ENCODE results near the gene MT1G.

Gene MT1G

DNA sequence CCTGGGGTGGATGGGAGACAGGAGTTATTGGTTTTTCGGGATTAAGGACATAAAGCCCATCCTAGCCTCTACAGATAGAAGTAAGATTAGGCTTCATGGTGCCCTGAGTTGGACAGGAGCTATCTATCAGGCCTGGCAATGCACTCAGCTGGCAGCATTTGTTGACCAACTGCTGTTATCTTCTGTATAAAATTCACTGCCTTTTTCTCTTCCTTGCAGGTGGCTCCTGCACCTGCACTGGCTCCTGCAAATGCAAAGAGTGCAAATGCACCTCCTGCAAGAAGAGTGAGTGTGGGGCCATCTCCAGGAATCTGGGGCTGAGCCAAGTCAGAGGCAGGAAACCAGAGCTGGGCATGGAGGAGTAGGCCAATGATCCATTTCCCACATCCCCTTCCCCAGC, 28.8 kb downstream of the MT1G start:
- DNase-seq (ENCODE audit: insufficient read length, low spot score) = no peak
- TF ChIP-seq POU2F2 (IDR thresholded peaks at IDR 0.05; ENCODE audit: low read depth, low read length) (no peak), POLR2A (IDR thresholded peaks at IDR 0.05; ENCODE audit: low read depth, low read length) (no peak), POLR2AphosphoS5 (IDR thresholded peaks at IDR 0.05; ENCODE audit: low read depth, low read length) (no peak), TAF1 (IDR thresholded peaks at IDR 0.05; ENCODE audit: low read depth, low read length) (no peak), PAX5 (IDR thresholded peaks at IDR 0.05; ENCODE audit: insufficient read depth, low read length, severe bottlenecking) (no peak), SPI1 (IDR thresholded peaks at IDR 0.05; ENCODE audit: low read depth, low read length) (no peak)
- no peak for FAIRE-seq

- FAIRE-seq = no peak
- no peak for DNase-seq (ENCODE audit: insufficient read length, low spot score)
- no peak for TF ChIP-seq POLR2A (IDR thresholded peaks at IDR 0.05; ENCODE audit: low read depth, low read length)
- no peak for TF ChIP-seq POU2F2 (IDR thresholded peaks at IDR 0.05; ENCODE audit: low read depth, low read length)
- no peak for TF ChIP-seq SPI1 (IDR thresholded peaks at IDR 0.05; ENCODE audit: low read depth, low read length)
- no peak for TF ChIP-seq TAF1 (IDR thresholded peaks at IDR 0.05; ENCODE audit: low read depth, low read length)
- no peak for TF ChIP-seq PAX5 (IDR thresholded peaks at IDR 0.05; ENCODE audit: insufficient read depth, low read length, severe bottlenecking)
- TF ChIP-seq POLR2AphosphoS5 (IDR thresholded peaks at IDR 0.05; ENCODE audit: low read depth, low read length) = no peak
Observed at GRCh38 chr16:56637814-56638750, 29.8 kb downstream of the MT1G start, which contains the start of gene MT1A. MT1A (plus strand) TSS chr16:56638666; CDS start chr16:56638739, 73 bp downstream.

- TF ChIP-seq PAX5 (IDR thresholded peaks at IDR 0.05; ENCODE audit: insufficient read depth, low read length, severe bottlenecking) = no peak
- TF ChIP-seq TAF1 (IDR thresholded peaks at IDR 0.05; ENCODE audit: low read depth, low read length) = no peak
- TF ChIP-seq POLR2AphosphoS5 (IDR thresholded peaks at IDR 0.05; ENCODE audit: low read depth, low read length) = no peak
- no peak for TF ChIP-seq POU2F2 (IDR thresholded peaks at IDR 0.05; ENCODE audit: low read depth, low read length)
- TF ChIP-seq SPI1 (IDR thresholded peaks at IDR 0.05; ENCODE audit: low read depth, low read length) = no peak
- no peak for TF ChIP-seq POLR2A (IDR thresholded peaks at IDR 0.05; ENCODE audit: low read depth, low read length)
- no peak for FAIRE-seq
- no peak for DNase-seq (ENCODE audit: insufficient read length, low spot score)
Observed at GRCh38 chr16:56636616-56637413, 31.1 kb downstream of the MT1G start.

DNA sequence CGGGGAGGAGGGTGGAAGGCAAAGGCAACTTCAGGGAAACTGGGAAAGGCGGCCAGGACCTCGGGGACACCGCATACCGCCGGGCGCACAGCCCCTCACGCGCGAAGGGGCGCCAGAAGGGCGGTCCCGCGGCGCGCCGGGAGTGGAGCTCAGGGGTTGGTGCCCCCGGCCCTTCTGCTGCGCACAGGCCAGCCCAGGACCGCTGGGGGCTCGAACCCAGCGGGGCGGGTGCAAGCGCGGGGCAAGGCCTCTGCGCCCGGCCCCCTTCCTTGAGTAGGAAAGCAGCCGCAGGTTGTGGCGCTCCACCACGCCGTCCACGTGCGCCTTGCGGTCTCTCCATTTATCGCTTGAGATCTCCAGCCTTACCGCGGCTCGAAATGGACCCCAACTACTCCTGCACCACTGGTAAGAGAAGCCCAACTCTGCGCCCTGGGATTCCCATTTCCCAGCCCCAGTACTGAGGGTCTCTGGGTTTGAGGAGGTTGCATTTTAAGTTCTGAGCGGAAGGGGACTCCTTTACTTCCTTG, 32.4 kb downstream of the MT1G start:
- DNase-seq (ENCODE audit: insufficient read length, low spot score) = no peak
- no peak for TF ChIP-seq PAX5 (IDR thresholded peaks at IDR 0.05; ENCODE audit: insufficient read depth, low read length, severe bottlenecking)
- TF ChIP-seq SPI1 (IDR thresholded peaks at IDR 0.05; ENCODE audit: low read depth, low read length) = no peak
- TF ChIP-seq TAF1 (IDR thresholded peaks at IDR 0.05; ENCODE audit: low read depth, low read length) = no peak
- no peak for TF ChIP-seq POLR2AphosphoS5 (IDR thresholded peaks at IDR 0.05; ENCODE audit: low read depth, low read length)
- TF ChIP-seq POLR2A (IDR thresholded peaks at IDR 0.05; ENCODE audit: low read depth, low read length) = no peak
- TF ChIP-seq POU2F2 (IDR thresholded peaks at IDR 0.05; ENCODE audit: low read depth, low read length) = no peak
- no peak for FAIRE-seq

DNA sequence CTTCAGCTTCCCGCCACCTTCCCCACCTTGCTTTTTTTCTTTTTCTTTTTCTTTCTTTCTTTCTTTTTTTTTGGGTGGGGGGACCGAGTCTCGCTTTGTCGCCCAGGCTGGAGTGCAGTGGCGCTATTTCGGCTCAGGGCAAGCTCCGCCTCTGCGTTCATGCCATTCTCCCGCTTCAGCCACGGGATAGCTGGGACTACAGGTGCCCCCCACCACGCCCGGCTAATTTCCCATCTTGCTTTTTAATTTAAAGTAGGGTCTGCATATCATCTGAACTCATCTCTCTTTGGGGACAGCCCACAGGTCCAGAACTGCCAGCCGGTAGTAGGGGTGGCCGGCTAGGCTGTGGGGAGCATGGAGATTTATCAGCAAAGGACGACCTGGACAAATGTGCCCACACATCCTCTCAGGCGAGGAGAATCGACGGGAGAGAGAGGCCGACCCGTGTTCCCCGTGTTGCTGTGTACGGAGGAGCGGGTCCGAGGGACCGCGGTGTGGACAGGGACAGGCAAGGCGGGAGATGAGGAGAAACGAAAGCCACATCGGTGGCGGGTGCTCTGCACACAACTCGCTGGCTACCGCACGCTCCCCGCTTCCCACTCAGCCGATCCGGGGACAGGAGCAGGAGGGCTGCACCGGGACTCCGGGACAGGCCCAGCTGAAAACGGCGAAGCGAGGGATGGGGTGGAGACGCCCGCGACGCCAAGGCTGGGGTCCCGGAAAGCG, 33.0 kb downstream of the MT1G start:
- no peak for TF ChIP-seq POLR2AphosphoS5 (IDR thresholded peaks at IDR 0.05; ENCODE audit: low read depth, low read length)
- no peak for TF ChIP-seq SPI1 (IDR thresholded peaks at IDR 0.05; ENCODE audit: low read depth, low read length)
- no peak for TF ChIP-seq TAF1 (IDR thresholded peaks at IDR 0.05; ENCODE audit: low read depth, low read length)
- no peak for TF ChIP-seq PAX5 (IDR thresholded peaks at IDR 0.05; ENCODE audit: insufficient read depth, low read length, severe bottlenecking)
- TF ChIP-seq POLR2A (IDR thresholded peaks at IDR 0.05; ENCODE audit: low read depth, low read length) = no peak
- no peak for TF ChIP-seq POU2F2 (IDR thresholded peaks at IDR 0.05; ENCODE audit: low read depth, low read length)
- DNase-seq (ENCODE audit: insufficient read length, low spot score) (no peak), FAIRE-seq (no peak)

DNA sequence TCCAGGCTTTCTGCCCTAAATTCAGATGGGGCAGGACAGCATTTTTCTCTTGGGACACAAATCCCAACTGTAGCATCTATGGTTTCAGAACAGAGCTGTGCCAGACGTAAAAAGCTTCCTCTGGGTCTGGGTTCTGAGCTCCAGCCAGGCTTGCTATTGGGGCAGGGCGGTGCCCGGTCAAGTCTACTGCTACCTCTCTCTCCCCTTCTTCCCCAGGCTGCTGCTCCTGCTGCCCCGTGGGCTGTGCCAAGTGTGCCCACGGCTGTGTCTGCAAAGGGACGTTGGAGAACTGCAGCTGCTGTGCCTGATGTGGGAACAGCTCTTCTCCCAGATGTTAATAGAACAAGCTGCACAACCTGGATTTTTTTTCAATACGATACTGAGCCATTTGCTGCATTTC, 34.3 kb downstream of the MT1G start:
- FAIRE-seq (no peak), DNase-seq (ENCODE audit: insufficient read length, low spot score) (no peak)
- TF ChIP-seq PAX5 (IDR thresholded peaks at IDR 0.05; ENCODE audit: insufficient read depth, low read length, severe bottlenecking) (no peak), SPI1 (IDR thresholded peaks at IDR 0.05; ENCODE audit: low read depth, low read length) (no peak), POLR2AphosphoS5 (IDR thresholded peaks at IDR 0.05; ENCODE audit: low read depth, low read length) (no peak), POLR2A (IDR thresholded peaks at IDR 0.05; ENCODE audit: low read depth, low read length) (no peak), TAF1 (IDR thresholded peaks at IDR 0.05; ENCODE audit: low read depth, low read length) (no peak), POU2F2 (IDR thresholded peaks at IDR 0.05; ENCODE audit: low read depth, low read length) (no peak)

- TF ChIP-seq POLR2A (IDR thresholded peaks at IDR 0.05; ENCODE audit: low read depth, low read length) (no peak), POLR2AphosphoS5 (IDR thresholded peaks at IDR 0.05; ENCODE audit: low read depth, low read length) (no peak)
- no peak for DNase-seq (ENCODE audit: insufficient read length, low spot score)
- no peak for FAIRE-seq
Observed at GRCh38 chr16:56632848-56633365, 35.0 kb downstream of the MT1G start.

GRCh38 chr16:56632156-56632847, 35.6 kb downstream of the MT1G start, which contains the start of gene MT1M:
MT1M (plus strand) TSS chr16:56632659; CDS start chr16:56632732, 73 bp downstream.
- no peak for FAIRE-seq
- TF ChIP-seq POU2F2 (IDR thresholded peaks at IDR 0.05; ENCODE audit: low read depth, low read length) (no peak), SPI1 (IDR thresholded peaks at IDR 0.05; ENCODE audit: low read depth, low read length) (no peak), POLR2A (IDR thresholded peaks at IDR 0.05; ENCODE audit: low read depth, low read length) (no peak), PAX5 (IDR thresholded peaks at IDR 0.05; ENCODE audit: insufficient read depth, low read length, severe bottlenecking) (no peak), POLR2AphosphoS5 (IDR thresholded peaks at IDR 0.05; ENCODE audit: low read depth, low read length) (no peak), TAF1 (IDR thresholded peaks at IDR 0.05; ENCODE audit: low read depth, low read length) (no peak)
- DNase-seq (ENCODE audit: insufficient read length, low spot score) = no peak
